HG03378 (cell line): ENCODE results near the gene PLPPR3.
"Not testable (repeated sequence)": the region's sequence is repeated elsewhere in the genome, so short reads cannot be mapped to it uniquely, and the experiment has no call there.

Experiments
- ATAC-seq: cut with Tn5 transposase; IDR thresholded peaks from one replicate; pipeline ENCODE4 v1.9.1; 2021; ENCODE audit warnings: mild to moderate bottlenecking, moderate library complexity; ENCODE audit not compliant: unreplicated experiment

The PLPPR3 gene

DNA sequence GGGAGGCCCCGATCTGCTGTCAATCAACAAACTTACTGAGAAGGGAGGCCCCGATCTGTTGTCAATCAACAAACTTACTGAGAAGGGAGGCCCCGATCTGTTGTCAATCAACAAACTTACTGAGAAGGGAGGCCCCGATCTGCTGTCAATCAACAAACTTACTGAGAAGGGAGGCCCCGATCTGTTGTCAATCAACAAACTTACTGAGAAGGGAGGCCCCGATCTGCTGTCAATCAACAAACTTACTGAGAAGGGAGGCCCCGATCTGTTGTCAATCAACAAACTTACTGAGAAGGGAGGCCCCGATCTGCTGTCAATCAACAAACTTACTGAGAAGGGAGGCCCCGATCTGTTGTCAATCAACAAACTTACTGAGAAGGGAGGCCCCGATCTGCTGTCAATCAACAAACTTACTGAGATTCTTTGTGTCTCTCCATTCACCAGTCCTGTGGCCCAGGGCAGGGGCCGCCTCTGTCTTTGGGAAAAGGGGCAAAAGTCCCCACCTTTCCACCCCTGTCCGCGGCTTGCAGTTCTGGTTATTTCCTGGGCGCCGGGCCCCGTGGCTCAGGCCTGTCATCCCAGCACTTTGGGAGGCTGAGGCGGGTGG is 32.0 kb upstream of the PLPPR3 start:
- ATAC-seq = not testable (repeated sequence)

DNA sequence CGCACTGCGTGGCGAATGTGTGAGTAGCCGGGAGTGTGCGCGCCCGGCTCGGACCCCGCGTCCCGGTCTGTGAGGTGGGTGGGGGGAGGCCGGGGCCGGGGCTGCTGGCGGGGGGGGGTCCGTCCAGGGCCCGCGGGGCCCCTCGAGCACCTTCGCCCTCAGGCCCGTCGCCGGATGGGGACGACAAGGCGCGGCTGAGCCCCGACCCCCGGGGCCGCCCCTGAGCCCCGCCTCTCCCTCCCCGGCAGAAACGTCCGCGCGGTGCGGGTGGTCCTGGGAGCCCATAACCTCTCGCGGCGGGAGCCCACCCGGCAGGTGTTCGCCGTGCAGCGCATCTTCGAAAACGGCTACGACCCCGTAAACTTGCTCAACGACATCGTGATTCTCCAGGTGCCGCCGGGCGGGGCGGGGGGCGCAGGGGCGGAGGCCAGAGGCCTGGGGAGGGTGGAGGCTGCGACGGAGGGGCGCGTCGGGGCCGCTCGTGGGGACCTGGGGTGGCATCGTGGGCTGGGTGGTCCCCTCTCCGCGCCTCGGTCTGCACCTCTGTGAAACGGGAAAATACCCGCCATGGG is 31.3 kb upstream of the PLPPR3 start:
- no peak for ATAC-seq

GRCh38 chr19:852136-853013 is 30.6 kb upstream of the PLPPR3 start, which contains the start of gene ELANE:
Gene ELANE, plus strand, starts transcription at chr19:852303. Its CDS starts 26 bp downstream, at chr19:852329.
- ATAC-seq = no peak

GRCh38 chr19:850979-851335 is 29.2 kb upstream of the PLPPR3 start:
- ATAC-seq = no peak

DNA sequence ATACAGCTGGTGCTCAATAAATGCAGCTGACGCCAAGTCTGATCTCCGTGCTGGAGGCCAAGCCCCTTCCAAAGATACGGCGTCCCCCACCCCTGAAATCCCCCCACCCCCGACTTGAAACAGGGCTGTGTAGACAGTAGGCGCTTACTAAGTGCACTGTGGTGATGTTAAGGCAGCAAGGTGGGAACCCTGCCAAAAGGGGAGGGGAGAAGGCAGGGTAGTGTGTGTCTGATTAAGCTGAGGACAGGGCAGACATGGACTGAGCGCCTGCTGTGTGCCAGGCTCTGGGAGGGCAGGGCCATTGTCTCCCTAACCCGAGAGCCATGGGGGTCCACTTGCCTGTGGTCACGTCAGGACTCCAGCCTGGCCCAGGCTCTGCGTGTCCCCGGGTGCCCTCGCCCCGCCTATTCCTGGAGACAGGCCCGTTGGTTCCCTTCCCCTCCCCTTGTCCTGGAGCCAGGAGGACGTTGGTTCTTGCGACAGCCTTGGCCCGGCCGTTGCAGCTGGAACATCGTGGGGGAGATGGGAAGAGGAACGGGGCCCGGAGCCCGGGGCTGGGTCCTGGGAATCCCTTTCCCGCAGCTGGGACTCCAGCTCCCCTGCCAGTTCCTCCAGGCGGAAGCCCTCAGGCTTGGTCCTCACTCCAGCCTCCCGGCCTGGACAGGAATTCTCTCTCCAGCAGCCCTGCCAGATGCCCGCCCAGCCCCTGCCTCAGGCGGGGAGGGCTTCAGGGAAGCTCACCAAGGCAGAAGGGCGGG is 28.6 kb upstream of the PLPPR3 start:
- ATAC-seq = no peak

DNA sequence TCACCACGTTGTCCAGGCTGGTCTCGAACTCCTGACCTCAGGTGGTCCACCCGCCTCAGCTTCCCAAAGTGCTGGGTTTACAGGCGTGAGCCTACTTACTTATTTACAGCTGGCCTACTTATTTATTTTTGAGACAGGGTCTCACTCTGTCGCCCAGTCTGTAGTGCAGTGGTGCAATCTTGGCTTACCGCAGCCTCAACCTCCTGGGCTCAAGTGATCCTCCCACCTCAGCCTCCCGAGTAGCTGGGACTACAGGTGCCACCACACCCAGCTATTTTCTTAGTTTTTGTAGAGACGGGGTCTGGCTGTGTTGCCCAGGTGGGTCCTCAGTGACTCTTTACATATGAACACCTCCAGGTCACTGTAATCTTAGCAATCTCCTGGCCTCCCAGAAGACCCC is 27.4 kb upstream of the PLPPR3 start:
- not testable (repeated sequence) for ATAC-seq

DNA sequence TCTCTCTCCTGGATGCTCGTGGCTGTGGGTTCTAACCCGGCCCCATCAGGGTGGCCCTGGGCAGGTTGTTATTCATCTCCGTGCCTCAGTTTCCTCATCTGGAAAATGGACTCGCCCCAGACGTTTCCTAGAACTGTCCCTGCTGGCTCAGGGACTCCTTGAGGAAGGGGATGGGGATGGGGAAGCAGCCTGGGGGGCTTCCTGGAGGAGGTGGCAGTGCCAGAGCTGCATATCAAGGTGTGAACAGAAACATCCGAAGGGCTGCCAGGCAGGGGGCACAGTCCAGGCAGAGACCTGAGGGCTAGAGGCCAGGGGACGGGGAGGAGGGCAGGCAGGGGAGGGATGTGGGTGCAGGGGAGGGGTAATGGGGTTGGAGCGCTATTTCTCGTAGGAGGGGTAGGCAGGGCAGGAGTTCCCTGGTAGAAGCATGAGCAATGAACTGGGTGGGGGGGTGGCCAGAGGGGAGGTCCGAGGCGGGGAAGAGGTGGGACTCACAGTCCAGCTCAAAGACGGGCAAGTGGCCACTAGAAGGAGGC is 26.7 kb upstream of the PLPPR3 start:
- no peak for ATAC-seq

- ATAC-seq = no peak
These were observed 24.2 kb upstream of the PLPPR3 start for GRCh38 chr19:845707-846521.

DNA sequence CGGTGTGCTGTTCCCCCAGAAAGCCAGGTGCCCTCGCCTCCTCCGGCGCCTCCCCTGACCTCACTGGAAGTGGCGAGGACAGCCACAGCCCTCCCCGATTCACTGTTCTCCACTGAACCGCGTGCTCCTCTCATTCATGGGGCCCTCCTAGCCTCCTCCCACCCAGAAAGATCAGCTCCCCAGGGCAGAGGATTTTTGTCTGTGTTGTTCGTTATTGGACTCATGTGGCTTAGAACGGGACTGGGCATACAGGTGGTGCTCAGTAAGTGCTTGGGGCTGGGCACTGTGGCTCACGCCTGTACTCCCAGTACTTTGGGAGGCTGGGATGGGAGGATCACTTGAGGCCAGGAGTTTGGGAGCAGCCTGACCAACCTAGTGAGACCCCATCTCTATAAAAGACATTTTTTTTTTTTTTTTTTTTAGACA is 22.8 kb upstream of the PLPPR3 start:
- ATAC-seq = no peak

- ATAC-seq = no peak
These were observed 22.2 kb upstream of the PLPPR3 start for GRCh38 chr19:843836-844545.

- no peak for ATAC-seq
These were observed 21.6 kb upstream of the PLPPR3 start for GRCh38 chr19:843180-843835.

DNA sequence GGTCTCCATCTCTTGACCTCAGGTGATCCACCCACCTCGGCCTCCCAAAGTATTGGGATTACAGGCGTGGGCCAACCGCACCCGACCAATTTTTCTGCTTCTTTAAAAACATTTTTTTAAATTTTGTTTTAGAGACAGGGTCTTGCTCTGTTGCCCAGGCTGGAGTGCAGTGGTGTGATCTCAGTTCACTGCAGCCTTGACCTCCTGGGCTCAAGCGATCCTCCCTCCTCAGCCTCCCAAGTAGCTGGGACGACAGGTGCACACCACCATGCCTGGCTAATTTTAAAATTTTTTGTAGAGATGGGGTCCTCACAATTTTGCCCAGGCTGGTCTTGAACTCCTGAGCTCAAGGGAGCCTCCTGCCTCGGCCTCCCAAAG is 21.0 kb upstream of the PLPPR3 start:
- not testable (repeated sequence) for ATAC-seq

GRCh38 chr19:840519-841206 is 18.9 kb upstream of the PLPPR3 start, which contains the start of gene PRTN3:
Gene PRTN3, plus strand, starts transcription at chr19:840999. Its CDS starts 10 bp downstream, at chr19:841009.
- ATAC-seq = no peak

DNA sequence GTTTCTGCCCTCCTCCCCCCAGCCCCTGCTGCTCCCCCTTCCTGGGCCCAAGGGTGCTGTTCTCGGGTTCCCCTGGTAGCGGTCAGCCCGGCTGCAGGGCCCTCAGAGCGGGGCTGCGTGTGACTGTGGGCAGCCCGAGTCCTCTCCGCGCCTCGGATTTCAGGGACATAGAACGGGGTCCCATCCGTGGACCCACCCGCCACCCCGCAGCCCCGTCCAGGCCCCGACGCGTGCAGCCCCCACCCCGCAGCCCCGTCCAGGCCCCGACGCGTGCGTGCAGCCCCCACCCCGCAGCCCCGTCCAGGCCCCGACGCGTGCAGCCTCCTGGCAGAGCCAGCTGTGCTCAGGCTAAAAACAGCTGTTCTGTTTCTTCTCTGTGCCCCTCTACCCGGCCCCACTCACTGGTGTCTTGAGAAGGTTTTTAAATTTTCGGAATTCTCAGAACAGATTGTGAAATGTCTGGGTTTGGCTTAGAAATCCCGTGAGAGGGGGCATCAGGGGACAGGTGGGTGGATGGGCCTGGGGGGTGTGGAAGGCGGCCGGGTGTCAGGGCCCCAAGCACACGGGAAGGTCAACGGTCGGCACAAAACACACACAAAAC is 13.6 kb upstream of the PLPPR3 start:
- no peak for ATAC-seq

GRCh38 chr19:834216-834615 is 12.5 kb upstream of the PLPPR3 start:
- ATAC-seq = no peak

DNA sequence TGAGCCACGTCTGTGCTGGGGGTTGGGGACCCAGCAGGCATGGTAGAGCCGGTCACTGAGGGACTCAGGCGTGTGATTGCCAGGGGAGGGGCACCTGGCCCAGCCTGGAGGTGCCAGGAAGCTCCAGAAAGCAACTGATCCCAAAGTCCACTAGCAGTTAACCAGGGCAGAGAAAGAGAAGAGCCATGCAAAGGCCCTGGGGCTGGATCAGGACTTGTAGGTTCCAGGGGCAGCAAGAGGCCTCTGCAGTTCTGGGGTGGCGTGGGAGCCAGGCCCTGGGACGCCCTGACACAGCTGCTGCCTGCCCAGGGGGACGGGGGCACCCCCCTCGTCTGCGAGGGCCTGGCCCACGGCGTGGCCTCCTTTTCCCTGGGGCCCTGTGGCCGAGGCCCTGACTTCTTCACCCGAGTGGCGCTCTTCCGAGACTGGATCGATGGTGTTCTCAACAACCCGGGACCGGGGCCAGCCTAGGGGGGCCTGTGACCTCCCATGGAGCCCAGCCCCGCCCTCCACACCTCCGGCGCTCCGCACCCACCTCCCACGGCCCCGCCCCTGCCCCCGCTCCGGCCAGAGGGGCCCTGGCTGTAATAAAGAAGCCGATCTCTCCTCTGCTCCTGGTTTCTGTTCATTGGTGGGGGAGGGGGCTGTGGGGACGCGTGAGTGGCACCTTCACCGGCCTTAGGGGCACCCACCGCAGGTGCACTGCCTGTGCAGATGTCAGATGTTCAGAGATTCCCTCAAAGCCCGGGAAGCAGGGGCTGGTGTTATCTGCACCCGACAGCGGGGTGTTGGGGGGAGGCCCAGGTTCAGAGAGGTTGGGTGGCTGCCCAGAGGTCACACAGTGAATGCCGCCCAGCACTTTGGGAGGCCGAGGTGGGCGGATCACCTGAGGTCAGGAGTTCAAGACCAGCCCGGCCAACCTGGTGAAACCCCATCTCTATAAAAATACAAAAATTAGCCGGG is 9.9 kb upstream of the PLPPR3 start:
- no peak for ATAC-seq
